Stomach (tissue), 4 donors: ENCODE results near the gene ADAMTS6.

Experiments used
- CTCF ChIP-seq, 7 experiments: fragments of 450-650 bp in 4 of 7; fragments of 200-600 bp in 3 of 7; sonication (generic) in 3 of 7; IDR thresholded peaks; one replicate each; pipeline ENCODE4 v1.5.1; 2016 to 2019; ENCODE audit warnings: antibody characterized with exemption in 7 of 7, control low read depth in 2 of 7, mild to moderate bottlenecking in 1 of 7
- POLR2A ChIP-seq, 4 donors: fragments of 450-650 bp; IDR thresholded peaks; one replicate each; pipeline ENCODE4 v1.6.1; 2016; ENCODE audit warnings: antibody characterized with exemption in 4 of 4, control low read depth in 2 of 4, mild to moderate bottlenecking in 1 of 4, moderate library complexity in 1 of 4

- no peak for TF ChIP-seq CTCF (IDR thresholded peaks at IDR 0.05)
- TF ChIP-seq POLR2A (IDR thresholded peaks at IDR 0.05) = no peak
Observed at GRCh38 chr5:65525726-65526125, 44.0 kb upstream of the ADAMTS6 start.
